DMS153 treated with DMSO at 0.1 percent for 48 hours (cell line): ENCODE measurements around the gene SLC35F2.
"Not testable (repeated sequence)": the region's sequence is repeated elsewhere in the genome, so short reads cannot be mapped to it uniquely, and the experiment has no call there.

Experiments used
- DNase-seq: peaks from one replicate; lab custom pipeline; 2025; ENCODE audit not compliant: unreplicated experiment; lab: John Stamatoyannopoulos, UW

SLC35F2 gene

GRCh38 chr11:107791343-107792048 is 67.1 kb downstream of the SLC35F2 start:
- DNase-seq: no peak

- no peak for DNase-seq
Measured at GRCh38 chr11:107789767-107790166, 68.8 kb downstream of the SLC35F2 start.

- no peak for DNase-seq
Measured at GRCh38 chr11:107787733-107788132, 70.9 kb downstream of the SLC35F2 start.

- no peak for DNase-seq
Measured at GRCh38 chr11:107785401-107785800, 73.2 kb downstream of the SLC35F2 start.

- DNase-seq: no peak
Measured at GRCh38 chr11:107783121-107783520, 75.5 kb downstream of the SLC35F2 start.

- no peak for DNase-seq
Measured at GRCh38 chr11:107780775-107781174, 77.8 kb downstream of the SLC35F2 start.

- DNase-seq: no peak
Measured at GRCh38 chr11:107780136-107780535, 78.5 kb downstream of the SLC35F2 start.

- no peak for DNase-seq
Measured at GRCh38 chr11:107778839-107779517, 79.6 kb downstream of the SLC35F2 start.

GRCh38 chr11:107777110-107777509 is 81.5 kb downstream of the SLC35F2 start:
- DNase-seq: no peak

- no peak for DNase-seq
Measured at GRCh38 chr11:107776062-107776461, 82.5 kb downstream of the SLC35F2 start.

- DNase-seq: no peak
Measured at GRCh38 chr11:107770551-107770951, 88.0 kb downstream of the SLC35F2 start.

GRCh38 chr11:107769189-107769588 is 89.4 kb downstream of the SLC35F2 start:
- no peak for DNase-seq

- not testable (repeated sequence) for DNase-seq
Measured at GRCh38 chr11:107758719-107759355, 99.8 kb downstream of the SLC35F2 start.

GRCh38 chr11:107757661-107758060 is 100.9 kb downstream of the SLC35F2 start:
- DNase-seq: no peak

- DNase-seq: no peak
Measured at GRCh38 chr11:107756553-107756952, 102.0 kb downstream of the SLC35F2 start.

- no peak for DNase-seq
Measured at GRCh38 chr11:107752949-107753822, 105.4 kb downstream of the SLC35F2 start.

GRCh38 chr11:107752508-107752907 is 106.1 kb downstream of the SLC35F2 start:
- DNase-seq: no peak

GRCh38 chr11:107751082-107751481 is 107.5 kb downstream of the SLC35F2 start:
- DNase-seq: no peak

- DNase-seq: no peak
Measured at GRCh38 chr11:107750313-107750712, 108.3 kb downstream of the SLC35F2 start.

- no peak for DNase-seq
Measured at GRCh38 chr11:107747622-107748021, 111.0 kb downstream of the SLC35F2 start.

- no peak for DNase-seq
Measured at GRCh38 chr11:107744736-107745135, 113.9 kb downstream of the SLC35F2 start.
